Measurements from ENCODE around the gene CCDC102A.

GRCh38 chr16:57462978-57463362 is 73.4 kb downstream of the CCDC102A start:
- TF ChIP-seq CTCF (IDR thresholded peaks at IDR 0.05), result no peak
- no peak for TF ChIP-seq POLR2AphosphoS5 (IDR thresholded peaks at IDR 0.05)
- TF ChIP-seq POLR2A (IDR thresholded peaks at IDR 0.05), result no peak
- no peak for TF ChIP-seq EP300 (IDR thresholded peaks at IDR 0.05)

Measured in gastroesophageal sphincter (tissue), 3 donors.